ENCODE data around the gene CYB561D2.

DNA sequence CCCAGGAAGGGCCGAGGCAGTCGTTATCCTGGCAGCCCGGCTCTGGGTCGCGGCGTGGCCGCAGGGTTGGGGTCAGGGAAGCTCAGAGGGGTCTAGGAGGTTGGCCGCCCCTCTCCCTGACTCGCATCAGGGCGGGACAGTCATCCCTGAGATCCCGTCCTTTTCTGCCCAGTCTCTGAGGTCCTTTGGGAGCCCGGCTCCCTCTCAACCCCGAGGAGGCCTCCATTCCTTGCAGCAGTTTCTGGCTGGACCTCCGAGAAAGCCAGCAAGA lies 28.6 kb upstream of the CYB561D2 start:
- TF ChIP-seq, protein P1, sequence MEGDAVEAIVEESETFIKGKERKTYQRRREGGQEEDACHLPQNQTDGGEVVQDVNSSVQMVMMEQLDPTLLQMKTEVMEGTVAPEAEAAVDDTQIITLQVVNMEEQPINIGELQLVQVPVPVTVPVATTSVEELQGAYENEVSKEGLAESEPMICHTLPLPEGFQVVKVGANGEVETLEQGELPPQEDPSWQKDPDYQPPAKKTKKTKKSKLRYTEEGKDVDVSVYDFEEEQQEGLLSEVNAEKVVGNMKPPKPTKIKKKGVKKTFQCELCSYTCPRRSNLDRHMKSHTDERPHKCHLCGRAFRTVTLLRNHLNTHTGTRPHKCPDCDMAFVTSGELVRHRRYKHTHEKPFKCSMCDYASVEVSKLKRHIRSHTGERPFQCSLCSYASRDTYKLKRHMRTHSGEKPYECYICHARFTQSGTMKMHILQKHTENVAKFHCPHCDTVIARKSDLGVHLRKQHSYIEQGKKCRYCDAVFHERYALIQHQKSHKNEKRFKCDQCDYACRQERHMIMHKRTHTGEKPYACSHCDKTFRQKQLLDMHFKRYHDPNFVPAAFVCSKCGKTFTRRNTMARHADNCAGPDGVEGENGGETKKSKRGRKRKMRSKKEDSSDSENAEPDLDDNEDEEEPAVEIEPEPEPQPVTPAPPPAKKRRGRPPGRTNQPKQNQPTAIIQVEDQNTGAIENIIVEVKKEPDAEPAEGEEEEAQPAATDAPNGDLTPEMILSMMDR (IDR thresholded peaks at IDR 0.05), result no peak
- no peak for TF ChIP-seq EZH2 (IDR thresholded peaks at IDR 0.05)
